ENCODE data around the gene CHMP6.

Gene CHMP6

DNA sequence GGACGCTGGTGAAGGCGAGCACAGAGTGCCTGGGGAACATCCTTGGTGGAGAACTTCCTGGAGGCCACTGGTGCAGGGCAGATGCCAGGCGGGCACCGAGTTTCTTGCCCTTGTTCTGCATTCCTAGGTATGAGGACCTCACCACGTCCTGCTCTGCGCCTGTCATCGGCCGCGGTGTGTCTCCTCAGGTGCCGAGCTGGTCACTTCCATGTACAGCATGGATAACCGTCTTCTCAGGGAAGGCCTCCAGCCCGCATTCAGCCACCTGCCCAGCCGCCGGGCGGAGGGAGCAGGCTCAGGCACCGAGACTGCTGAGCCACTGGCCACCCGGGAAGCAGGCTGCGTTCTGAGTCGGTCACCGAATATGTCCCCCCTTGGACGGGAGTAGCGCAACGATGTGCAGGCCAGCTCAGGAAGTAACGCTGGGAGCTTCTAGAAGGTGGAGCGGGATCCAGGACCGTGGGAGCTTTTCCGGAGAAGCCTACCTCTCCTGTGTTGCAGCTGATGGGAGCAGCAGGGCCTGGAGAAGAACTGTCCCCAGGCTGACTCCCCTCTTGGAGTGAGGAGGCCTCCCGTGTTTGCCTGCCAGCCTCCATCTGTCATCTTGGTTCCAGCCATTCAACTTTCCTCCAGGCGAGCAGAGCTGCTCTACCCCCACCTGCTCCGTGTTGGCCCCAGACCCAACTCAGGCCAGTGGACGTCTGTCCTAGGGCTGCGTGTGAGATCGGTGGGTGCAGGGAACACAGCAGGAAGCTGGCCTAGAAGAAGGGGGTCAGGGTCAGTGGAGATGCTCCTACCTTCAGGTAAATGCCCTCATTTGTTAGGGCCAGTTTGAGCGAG, 41.2 kb downstream of the CHMP6 start:
- DNase-seq, result no peak

DNA sequence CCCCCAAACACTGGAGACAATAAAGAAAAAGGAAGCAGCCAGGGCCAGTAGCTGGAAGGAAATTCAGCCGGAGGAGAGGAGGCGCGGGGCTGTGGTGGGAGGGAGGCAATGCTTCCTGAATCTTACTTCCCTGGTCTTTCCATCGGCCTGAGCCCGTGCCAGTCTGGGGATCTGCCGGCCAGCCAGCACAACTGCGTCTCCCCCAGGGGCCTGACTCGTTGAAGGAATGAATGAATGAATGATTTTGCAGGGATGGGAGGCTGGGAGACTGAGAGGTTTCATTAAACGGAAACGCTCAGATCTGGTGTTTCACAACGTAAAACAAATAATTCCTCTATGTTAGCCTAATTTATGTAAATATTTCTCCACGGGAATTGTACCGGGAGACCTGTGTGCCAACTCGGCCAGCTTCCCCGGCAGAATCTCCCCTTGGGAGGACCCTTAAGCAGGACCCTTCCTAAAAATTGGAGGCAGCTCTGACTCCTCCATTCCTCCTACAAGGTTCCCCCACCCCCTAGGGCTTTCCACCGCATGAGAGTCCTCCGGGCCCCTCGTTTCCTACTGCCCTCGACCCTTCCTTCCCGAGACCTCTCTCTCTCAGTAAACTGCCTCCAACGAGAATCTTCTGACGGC, 42.0 kb downstream of the CHMP6 start:
- no peak for DNase-seq

GRCh38 chr17:81034168-81034777, 42.6 kb downstream of the CHMP6 start:
- DNase-seq, result no peak

GRCh38 chr17:81034779-81035520, 43.3 kb downstream of the CHMP6 start, which contains the start of gene BAIAP2:
Gene BAIAP2, plus strand, starts transcription at chr17:81035151. Its CDS starts 104 bp downstream, at chr17:81035255.
- DNase-seq, result peak; percentile 94 to 95

DNA sequence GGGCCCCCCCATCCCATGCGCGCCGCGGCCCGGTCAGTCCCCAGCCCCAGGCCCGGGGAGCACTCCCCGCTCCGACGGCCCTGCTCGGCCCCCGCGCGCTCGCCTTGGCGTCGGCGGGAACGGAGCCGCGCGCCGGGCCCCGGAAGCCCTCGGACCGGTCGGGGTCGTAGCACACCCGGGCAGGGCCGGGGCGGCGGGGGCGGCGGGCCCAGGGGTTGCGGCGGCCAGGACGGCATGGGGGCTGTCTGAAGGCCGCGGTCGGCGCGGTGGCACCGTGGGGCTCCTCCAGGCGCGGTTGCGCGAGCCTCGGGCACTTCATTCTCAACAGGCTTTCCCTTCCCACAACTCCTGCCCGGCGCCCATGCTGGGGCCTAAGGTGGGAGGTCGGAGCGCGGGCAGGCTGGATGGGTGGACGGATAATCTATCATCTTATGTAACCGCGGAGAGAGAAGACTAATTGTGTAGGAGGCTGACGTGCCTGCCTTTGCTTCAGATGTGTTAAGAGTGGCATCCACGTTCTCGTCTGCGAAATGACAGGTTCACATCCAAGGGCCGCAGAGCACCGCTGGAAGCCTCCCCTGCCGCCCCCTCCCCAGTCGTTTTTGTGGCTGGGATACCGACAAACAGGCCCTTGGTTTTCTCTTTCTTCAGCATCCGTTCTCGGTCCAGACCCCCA, 44.0 kb downstream of the CHMP6 start:
- DNase-seq, result no peak

- no peak for DNase-seq
These were observed 44.7 kb downstream of the CHMP6 start for GRCh38 chr17:81036197-81036941.

GRCh38 chr17:81037026-81037797, 45.6 kb downstream of the CHMP6 start:
- no peak for DNase-seq

DNA sequence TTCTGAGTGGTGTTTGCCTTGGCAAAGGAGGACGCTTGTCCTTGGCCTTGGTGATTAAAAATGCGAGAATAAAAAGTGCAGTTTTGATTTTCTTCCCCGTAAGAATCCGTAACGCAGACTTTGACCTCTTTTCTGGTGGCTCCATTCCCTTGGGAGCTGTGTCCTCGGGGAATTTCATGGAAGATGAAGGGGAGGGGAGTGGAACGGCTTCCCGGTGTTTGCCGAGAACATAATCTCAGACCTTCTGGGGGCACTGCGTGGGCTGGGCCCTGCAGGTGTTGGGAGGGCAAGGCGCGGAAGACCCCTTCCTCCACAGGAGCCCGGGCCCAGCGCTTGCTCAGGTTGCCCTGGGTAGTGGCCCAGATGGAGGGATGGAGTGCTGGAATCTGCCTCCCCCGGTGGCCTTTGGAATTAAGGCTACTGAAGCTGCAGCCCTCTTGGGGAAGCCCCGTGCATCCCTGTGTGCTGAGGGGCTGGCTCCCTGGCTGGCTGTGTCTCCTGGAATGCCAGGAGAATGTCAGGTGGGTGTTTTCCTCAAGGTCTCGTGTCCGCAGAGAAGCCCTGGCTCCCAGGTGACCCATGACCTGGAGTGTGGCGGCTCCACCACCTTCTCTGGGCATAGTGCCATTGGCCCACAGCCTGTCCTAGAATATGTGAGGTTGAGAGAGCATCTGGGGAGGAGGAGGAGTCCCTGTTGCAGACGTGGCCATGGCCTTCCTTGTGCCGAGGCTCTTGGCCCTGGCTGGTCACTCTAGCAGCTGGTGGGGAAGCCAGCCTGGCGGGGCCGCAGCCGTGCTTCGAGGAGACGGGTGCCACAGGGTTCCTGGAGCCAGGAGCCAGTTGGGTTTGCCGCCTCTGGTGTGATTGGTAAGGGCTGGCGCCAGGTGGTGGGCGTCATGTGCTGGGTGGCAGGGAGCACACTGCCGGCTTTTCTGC, 46.4 kb downstream of the CHMP6 start:
- no peak for DNase-seq

GRCh38 chr17:81039096-81039495, 47.5 kb downstream of the CHMP6 start:
- no peak for DNase-seq

DNA sequence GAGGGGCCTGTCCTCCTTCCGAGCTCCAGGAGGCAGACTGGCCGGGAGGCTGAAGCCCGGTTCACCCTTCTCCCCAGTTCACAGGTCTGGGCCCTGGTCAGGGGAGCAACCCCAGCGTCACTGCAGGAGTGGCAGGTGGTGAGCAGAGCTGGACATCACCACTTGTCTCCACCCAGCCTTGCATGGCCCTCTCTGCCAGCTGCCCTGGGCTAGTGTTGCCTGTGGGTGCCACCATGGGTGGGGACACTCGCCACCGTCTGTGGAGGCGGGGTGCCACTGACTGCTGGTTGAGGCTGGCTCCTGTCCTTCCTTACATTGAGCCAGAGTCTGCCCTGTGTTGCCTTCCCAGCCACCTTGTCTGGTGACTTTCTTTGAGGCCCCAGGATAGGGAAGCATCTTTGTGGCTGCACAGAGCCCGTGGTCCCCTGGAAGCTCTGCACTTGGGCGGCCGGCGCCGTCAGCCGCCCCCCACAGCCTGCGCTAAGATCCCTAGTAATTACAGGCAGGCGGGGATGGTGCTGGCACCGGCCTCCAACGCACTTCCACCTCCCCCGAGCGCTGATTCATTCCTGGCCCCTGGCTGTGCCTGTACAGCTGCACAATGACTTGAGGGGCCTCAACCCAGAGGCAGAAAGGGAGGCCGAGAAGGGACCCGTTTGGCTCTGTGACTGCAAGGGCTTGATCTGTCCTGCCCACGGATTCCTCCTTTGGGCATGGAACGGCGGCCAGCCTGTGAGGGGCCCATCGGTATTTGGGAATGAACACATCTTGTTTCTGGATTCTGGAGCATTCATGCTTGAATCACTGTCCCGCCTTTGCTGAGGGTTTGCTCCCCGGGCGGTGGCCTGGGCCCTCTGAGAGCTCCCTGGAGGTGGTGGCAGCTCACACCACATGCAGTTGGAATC, 48.5 kb downstream of the CHMP6 start:
- DNase-seq, result no peak

DNA sequence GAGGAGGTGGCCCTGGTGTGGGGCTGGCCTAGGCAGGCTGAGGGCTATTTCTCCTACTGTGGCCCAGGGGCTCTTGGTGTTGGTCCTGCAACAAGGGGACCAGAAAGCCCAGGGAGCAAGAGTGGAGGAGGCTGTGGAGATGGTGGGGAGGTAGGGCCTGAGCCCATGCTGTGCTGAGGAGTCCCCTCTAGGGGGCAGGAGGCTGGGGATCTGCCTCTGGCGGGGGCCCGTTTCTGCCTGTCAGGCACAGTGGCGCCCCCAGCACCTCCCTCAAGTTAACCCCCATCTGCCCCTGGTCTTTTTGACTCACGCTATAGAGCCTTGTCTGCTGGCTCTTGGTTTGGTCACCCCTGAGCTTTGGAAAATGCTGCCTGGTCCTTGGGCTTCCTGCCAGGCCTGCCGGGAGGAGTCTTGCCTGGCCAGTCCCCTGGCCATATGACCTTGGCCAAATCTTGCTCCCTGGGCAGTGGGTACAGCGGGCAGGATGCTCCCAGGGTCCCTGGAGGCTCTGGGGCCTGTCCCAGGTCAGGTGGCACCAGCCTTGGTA, 49.2 kb downstream of the CHMP6 start:
- DNase-seq, result no peak

DNA sequence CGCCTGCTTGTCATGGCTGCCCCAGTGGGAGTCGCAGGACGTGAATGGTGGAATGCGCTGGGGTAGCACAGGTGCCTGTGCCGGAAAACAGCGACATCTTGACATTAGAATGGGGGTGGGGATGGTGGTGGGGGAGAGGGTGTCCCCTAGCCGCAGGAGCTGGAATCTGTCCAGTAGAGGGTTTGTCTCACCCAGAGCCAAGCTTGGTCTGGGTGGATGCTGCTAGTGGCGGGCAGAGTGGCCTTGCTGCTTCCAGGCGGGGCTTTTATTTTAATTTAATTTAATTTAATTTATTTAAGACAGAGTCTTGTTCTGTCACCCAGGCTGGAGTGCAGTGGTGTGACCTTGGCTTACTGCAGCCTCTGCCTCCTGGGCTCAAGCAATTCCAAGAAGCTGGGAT, 51.0 kb downstream of the CHMP6 start:
- no peak for DNase-seq

DNA sequence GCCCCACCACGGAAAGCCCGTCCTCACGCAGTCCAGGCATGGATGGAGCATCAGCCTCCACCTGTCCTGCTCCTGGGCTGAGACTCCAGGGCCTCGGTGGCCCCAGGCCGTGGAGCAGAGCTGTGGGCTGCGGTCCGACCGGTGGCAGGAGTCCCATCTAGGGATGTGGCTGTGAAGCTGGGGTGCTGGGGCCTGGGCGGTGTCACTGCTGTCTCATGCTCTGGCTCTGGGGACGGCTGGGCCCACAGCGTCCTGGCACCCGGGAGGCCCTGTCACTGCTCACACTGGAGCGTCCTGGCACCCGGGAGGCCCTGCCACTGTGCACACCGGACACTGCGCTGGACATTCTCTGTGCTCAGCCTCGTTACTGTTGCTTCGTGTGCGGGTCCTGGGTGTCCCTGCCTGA, 51.7 kb downstream of the CHMP6 start:
- no peak for DNase-seq

DNA sequence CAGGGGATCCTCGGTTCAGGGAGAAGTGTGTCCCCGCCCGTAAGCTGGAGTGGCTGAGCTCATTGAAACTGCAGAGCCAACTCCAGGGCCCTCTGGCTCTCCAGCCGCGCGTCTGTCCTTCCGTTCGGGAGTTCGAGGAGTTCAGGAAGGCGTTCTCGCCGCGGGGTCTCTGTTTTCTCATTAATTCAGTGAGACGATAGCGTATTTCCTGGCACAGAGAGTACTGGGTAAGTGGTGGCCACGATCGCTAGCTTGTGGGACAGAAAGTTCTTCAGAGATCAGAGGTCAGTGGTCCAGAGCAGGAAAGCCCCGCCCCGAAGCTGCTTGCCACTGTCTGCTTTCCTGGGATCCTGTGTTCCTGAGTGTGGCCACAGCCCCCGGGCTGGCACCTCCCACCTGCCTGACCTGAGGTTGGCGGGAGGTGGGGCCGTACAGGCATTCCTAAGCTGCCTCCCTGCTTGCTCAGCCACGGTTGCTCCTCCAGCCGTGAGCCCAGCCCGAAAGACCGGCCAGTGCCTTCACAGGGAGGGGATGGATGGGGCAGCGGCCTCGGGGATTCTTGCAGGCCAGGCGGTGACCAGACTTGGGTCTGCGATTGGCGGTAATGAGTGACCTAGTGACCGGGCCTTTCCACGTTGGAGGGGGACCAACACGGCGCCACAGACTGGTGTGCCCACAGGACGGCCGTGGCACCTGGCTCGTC, 52.2 kb downstream of the CHMP6 start:
- no peak for DNase-seq

- no peak for DNase-seq
These were observed 52.8 kb downstream of the CHMP6 start for GRCh38 chr17:81044428-81044763.

DNA sequence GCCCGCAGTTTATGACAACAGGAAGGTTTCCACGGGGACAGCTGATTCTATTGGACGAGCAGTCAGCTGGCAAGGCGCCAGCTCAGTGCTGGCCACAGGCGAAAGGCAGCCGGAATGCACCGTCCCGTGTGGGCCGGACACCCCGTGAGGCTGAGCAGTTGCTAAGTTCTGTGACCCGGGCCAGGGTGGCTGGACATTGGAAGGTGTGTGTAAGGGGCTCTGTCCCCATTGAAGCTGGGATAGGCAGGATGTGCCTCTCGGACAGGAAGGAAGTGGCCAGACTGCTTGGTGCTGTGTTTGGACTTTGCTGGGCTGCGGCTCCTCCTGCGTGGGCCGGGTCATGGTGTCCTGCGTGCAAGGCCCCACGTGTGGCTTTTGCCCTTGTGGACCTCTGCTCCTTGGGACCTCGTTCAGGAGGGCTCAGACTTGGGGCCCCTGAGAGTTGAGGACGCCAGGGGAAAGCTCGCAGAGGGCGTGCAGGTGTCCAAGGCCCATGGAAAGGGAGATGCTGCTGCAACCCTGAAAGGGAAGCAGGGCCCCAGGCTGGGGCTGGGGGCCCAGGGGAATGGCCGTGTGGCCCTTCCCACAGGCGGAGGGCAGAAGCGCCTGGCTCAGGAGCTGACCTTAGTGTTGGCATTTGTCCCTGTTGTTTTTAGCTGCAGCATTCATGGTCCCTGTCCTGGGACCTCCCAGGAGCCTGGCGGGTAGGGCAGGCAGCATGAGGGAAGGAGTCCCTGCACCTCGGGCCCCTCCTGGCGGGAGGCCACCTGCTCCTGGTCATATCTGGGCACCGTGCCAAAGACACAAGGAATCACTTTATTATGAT, 53.3 kb downstream of the CHMP6 start:
- peak; percentile 76 to 87 for DNase-seq

DNA sequence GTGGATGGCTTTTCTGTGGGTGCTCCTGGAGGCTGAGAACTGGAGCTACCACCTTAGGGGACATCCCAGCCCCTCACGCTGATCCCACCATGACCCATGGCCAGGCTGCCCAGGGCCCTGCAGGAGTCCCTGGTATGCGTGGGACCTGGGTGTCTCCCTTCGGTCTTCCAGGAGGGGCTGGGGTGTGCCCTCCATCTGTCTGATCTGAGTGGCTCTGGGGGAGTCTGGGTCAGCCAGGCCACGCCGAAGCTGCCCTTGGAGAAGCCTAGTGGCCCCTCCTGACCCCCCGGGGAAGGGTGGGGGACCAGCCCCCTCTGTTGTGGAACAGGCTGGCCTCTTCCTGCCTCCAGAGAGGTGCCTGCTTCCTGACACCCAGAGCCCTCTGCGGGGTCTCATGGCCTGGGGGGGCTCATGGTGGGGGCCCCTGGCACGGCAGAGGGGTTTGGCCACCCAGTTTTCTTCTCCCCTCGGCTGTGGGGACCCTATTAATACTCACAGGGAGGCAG, 54.0 kb downstream of the CHMP6 start:
- no peak for DNase-seq

All from SHP77 (cell line).